Brain pericyte (primary cell): ENCODE measurements around the gene CPB1.
"Not testable (repeated sequence)": the region's sequence is repeated elsewhere in the genome, so short reads cannot be mapped to it uniquely, and the experiment has no call there.

ENCODE experiments used
- DNase-seq: peaks from one replicate; pipeline ENCODE4 v3.0.0-alpha.2; 2012; ENCODE audit warnings: low read depth, low spot score

Gene CPB1

GRCh38 chr3:148827585-148827984 lies at the start of gene CPB1:
TSS of gene CPB1 (plus strand) at chr3:148827811. CDS start at chr3:148827824, 13 bp downstream.
- DNase-seq = no peak

DNA sequence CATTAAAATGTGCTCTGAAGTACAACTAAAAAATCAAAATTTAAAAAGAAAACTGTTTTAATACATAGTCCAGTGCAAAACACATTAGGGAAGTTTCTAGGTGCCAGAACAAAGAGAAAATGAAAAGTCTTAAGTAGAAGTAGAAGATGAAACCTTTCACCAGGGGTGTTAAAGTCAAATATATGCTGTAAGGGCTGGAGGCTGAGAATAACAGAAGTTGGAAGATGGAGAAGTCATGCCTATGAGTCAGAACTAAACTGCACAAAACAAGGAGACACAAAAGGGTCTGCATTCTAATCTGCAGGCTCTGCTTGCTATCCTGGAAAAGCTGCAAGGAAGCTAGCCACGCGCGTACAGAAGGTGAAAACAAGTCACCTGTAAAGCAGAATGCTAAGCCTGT lies 48.7 kb upstream of the CPB1 start:
- no peak for DNase-seq

- DNase-seq = not testable (repeated sequence)
Observed at GRCh38 chr3:148785026-148785425, 42.6 kb upstream of the CPB1 start.

- DNase-seq = not testable (repeated sequence)
Observed at GRCh38 chr3:148786159-148786558, 41.5 kb upstream of the CPB1 start.

- no peak for DNase-seq
Observed at GRCh38 chr3:148789146-148789545, 38.5 kb upstream of the CPB1 start.

GRCh38 chr3:148789906-148790305 lies 37.7 kb upstream of the CPB1 start:
- DNase-seq = no peak

GRCh38 chr3:148790370-148790769 lies 37.2 kb upstream of the CPB1 start:
- DNase-seq = no peak

- DNase-seq = peak; percentile 21
Observed at GRCh38 chr3:148790851-148791735, 36.5 kb upstream of the CPB1 start.

DNA sequence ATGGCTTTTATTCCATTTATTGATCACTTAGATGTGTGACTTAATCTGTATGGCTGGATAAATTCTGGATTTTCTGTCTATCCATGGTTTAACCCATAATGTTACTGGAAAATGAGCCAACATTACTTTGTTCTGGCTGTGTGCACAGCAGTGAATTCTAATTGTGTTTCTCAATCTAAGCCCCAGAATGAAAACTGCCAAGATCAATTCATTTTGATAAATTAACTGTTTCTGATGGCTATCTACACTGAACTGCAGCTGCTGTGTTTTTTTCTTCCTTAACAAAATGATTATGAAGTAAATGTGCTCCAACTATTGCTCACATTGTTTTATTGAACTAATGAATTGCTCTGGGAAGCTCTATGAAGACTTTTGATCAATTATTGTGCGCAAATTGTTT lies 35.7 kb upstream of the CPB1 start:
- DNase-seq = no peak

- DNase-seq = no peak
Observed at GRCh38 chr3:148792516-148792915, 35.1 kb upstream of the CPB1 start.

GRCh38 chr3:148796799-148797198 lies 30.8 kb upstream of the CPB1 start:
- no peak for DNase-seq

DNA sequence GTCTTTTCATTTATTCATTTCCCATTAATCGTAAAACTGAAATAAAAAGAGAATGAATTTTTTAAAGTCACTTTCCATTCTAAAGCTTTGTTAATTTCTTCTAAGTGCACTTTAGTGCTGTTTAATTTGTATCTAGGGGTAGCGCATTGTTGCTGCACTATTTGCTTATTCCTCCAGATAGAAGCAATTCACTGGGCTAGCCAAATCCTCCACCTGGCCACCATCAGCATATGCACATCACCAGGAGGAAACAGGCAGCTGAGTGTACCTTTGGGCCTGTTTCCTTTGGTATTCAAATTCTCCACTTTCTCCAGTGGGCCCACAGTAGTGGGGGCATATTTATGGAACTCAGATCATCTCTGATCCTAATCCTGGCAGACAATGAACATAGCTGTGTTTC lies 29.8 kb upstream of the CPB1 start:
- DNase-seq = no peak

DNA sequence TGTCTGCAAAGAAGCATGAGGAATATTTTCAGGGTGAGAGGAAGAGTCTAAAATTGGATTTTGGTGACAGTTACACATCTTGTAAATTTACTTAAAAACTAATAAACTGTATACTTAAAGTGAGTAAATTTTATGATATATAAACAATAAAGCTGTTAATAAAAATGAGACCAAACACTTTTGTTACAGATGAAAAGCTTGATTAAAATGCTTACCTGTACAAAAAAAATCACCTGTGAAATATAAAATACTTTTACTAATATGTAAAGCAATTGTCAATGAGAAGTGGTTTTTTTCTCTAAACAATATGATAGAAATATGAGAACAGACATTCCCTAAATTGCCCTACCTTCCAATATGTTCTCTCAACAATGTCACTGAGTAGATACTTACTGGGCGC lies 27.2 kb upstream of the CPB1 start:
- no peak for DNase-seq

GRCh38 chr3:148809835-148810234 lies 17.8 kb upstream of the CPB1 start:
- no peak for DNase-seq

DNA sequence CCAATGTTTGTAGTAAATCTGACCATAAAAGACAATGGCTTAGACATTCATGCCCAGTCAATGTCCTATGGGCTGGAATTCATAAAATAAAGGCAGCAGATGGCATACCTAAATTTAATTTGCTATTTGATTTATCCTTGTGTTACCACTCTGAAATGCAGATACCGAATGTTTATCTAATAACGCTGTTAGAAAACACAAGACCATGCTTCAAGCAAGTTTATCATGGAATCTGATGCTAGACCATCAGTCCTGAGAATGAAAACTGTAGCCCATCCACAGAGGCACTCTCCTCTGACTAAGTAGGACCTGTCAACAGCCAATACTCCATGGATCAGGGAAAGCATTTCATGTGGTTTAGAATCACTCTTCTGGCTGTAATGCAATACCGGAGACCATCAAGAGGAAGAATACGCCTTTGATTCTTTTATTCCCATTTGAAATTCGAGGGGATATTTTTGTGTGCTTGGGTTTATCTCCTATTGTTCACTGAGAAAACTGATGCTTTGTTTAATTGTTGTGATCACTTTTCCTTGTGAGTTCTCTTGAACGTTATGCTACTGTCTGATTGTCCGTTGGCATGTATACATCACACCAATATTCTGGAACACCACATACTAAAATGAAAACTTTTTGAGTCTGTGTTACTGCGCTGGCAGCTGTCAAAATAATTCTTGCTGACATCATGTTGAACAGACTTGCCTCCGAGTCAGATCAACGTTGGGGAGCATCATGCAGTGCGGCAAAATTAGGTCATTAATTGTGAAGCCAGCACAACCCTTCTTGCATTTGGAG lies 12.1 kb upstream of the CPB1 start:
- no peak for DNase-seq

DNA sequence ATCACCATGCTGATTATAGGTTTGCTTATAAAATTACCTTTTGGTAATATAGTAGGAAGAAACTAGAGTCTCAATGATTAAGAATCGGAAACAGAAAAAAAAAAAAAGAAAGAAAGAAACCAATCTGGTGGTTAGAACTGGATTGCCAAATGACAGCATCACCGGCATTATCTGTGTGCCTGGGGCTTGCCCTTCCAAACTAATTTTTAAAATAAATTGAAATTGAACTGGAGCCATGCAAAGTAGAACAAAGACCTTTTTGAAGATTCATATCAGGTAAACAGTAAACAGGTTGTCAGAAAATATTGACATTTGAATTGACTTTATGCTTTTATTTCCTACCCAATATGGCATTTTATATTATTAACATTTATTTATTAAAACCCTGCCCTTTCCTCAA lies 11.2 kb upstream of the CPB1 start:
- no peak for DNase-seq

DNA sequence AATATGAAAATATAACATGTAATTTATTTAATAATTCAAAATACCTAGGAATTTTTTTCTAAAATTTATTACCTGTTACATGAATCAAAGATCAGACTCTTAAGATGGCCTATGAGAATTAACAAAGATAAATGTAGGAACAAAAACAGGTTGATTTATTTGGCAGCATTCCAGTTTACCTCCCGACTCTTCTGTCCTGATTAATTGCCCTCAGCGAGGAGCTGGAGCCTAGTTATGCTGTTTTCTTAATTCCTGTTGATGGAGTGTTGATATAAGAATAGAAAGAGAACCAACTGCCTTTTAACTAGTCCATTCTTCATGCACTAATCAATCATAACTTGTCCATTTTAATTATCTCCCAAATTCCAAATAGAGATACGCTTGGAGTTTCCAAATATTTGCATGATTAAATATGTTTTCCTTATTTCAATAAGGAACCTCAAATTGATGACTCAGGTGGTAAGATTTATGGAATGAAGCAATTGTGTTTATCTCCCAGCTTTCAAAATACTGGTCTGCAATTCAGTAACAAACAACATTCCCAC lies 10.6 kb upstream of the CPB1 start:
- no peak for DNase-seq

DNA sequence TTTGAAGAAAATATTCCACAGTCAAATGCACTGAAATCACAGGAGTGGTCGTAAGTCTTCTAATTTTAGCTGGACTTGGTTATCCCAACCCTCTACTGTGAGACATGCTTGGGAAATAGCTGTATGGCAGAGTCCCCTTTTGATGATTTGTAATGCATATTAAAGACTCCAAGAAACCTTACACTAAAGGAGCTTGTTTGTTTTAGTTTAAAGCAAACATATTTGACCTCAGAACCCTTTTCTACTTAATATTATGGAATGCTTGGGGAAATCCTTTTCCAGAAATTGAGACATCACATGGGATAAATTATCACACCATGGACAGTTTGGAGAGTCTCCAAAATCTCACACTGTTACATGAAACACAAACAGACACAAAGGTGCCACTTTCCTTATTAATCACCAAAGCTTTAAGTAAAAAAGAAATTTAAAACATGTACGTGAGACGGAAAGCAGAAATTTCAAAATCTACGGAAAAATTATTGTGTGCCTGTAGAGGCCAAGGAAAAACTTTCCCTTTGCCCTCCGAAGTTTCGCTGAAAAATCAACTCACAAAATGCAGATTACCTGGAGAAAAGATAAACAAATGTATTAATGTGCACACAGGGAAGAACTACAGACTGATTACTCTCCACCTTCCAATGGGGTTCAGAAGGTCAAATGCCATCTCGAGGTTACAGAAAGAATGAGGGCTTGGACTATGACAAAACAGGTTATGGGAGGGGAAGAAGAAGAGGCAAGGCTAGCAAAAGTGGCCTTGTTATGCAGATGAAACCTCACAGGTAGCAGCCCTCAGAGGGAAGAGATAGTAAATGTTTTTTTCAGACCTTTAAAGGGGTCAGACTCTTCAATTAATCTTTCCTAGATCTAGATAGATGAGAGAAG lies 7.0 kb upstream of the CPB1 start:
- no peak for DNase-seq

- no peak for DNase-seq
Observed at GRCh38 chr3:148823026-148823425, 4.6 kb upstream of the CPB1 start.

- DNase-seq = no peak
Observed at GRCh38 chr3:148825476-148825875, 2.1 kb upstream of the CPB1 start.

- DNase-seq = no peak
Observed at GRCh38 chr3:148828136-148828690, 602 bp downstream of the CPB1 start.
